H9 (cell line): ENCODE results near the gene SLC6A2. TPM values are rescaled to one million over a fixed set of nuclear protein-coding genes. Genes with fewer than 3 reads are reported as not detected.
A peak's percentile ranks its signal among the peaks of the same experiment; 100 is the strongest.

Source experiments
- DNase-seq: peaks from one replicate; pipeline ENCODE4 v3.0.0-alpha.2; 2017
- H2AFZ ChIP-seq: one replicate; pipeline ENCODE4 v1.6.1; 2013; ENCODE audit warnings: mild to moderate bottlenecking, low read length, control low read depth, moderate library complexity
- H2AK5ac ChIP-seq: 2 replicates; pipeline ENCODE4 v1.6.1; 2013; ENCODE audit warnings: low read length, control low read depth, mixed read lengths; ENCODE audit not compliant: insufficient read length
- H2BK120ac ChIP-seq: one replicate; pipeline ENCODE4 v1.6.1; 2013; ENCODE audit warnings: low read depth, mild to moderate bottlenecking, low read length, control low read depth, inconsistent platforms; ENCODE audit not compliant: poor library complexity, severe bottlenecking
- H2BK12ac ChIP-seq: 2 replicates; pipeline ENCODE4 v1.6.1; 2013; ENCODE audit warnings: low read length, control low read depth, mixed read lengths, low read depth; ENCODE audit not compliant: insufficient read length
- H2BK15ac ChIP-seq: 2 replicates; pipeline ENCODE4 v1.6.1; 2013; ENCODE audit warnings: low read depth, low read length, control low read depth
- H2BK20ac ChIP-seq: one replicate; pipeline ENCODE4 v1.6.1; 2013; ENCODE audit warnings: low read depth, mild to moderate bottlenecking, low read length, control low read depth, inconsistent platforms; ENCODE audit not compliant: poor library complexity, severe bottlenecking
- H2BK5ac ChIP-seq: 2 replicates; pipeline ENCODE4 v1.6.1; 2013; ENCODE audit warnings: low read length, control low read depth, mixed read lengths; ENCODE audit not compliant: insufficient read length
- H3K14ac ChIP-seq: 2 replicates; pipeline ENCODE4 v1.6.1; 2013; ENCODE audit warnings: low read length, control low read depth; ENCODE audit not compliant: insufficient read depth
- H3K18ac ChIP-seq: 2 replicates; pipeline ENCODE4 v1.6.1; 2013; ENCODE audit warnings: low read depth, mild to moderate bottlenecking, mixed read lengths, low read length, control low read depth; ENCODE audit not compliant: insufficient read length
- H3K23ac ChIP-seq: 2 replicates; pipeline ENCODE4 v1.6.1; 2013; ENCODE audit warnings: low read length, control low read depth, mixed read lengths, low read depth; ENCODE audit not compliant: insufficient read length
- H3K23me2 ChIP-seq: 2 replicates; pipeline ENCODE4 v1.6.1; 2013; ENCODE audit warnings: low read depth, mild to moderate bottlenecking, mixed read lengths, low read length, control low read depth; ENCODE audit not compliant: insufficient read length, poor library complexity, severe bottlenecking
- H3K27ac ChIP-seq: 2 replicates; pipeline ENCODE4 v1.5.1; 2013; ENCODE audit warnings: low read length, control low read depth, mixed read lengths, low read depth; ENCODE audit not compliant: insufficient read length
- H3K27me3 ChIP-seq: 2 replicates; pipeline ENCODE4 v1.6.1; 2013; ENCODE audit warnings: low read length, control low read depth, inconsistent platforms; ENCODE audit not compliant: insufficient read depth
- H3K4ac ChIP-seq: 2 replicates; pipeline ENCODE4 v1.6.1; 2013; ENCODE audit warnings: low read depth, mild to moderate bottlenecking, control low read depth, inconsistent platforms, low read length, moderate library complexity
- H3K4me1 ChIP-seq: 2 replicates; pipeline ENCODE4 v1.6.1; 2013; ENCODE audit warnings: low read length, control low read depth, inconsistent platforms; ENCODE audit not compliant: insufficient read depth
- H3K4me2 ChIP-seq: 2 replicates; pipeline ENCODE4 v1.6.1; 2013; ENCODE audit warnings: low read length, control low read depth, mixed read lengths; ENCODE audit not compliant: insufficient read length, insufficient read depth
- H3K56ac ChIP-seq: 2 replicates; pipeline ENCODE4 v1.6.1; 2013; ENCODE audit warnings: low read depth, mild to moderate bottlenecking, mixed read lengths, low read length, control low read depth; ENCODE audit not compliant: insufficient read length
- H3K79me1 ChIP-seq: 2 replicates; pipeline ENCODE4 v1.6.1; 2013; ENCODE audit warnings: low read depth, mild to moderate bottlenecking, moderate library complexity, low read length, control low read depth, inconsistent platforms; ENCODE audit not compliant: insufficient read depth, poor library complexity, severe bottlenecking
- H3K79me2 ChIP-seq: 2 replicates; pipeline ENCODE4 v1.6.1; 2013; ENCODE audit warnings: low read length, control low read depth, inconsistent platforms; ENCODE audit not compliant: insufficient read depth
- H3K9ac ChIP-seq: 2 replicates; pipeline ENCODE4 v1.6.1; 2013; ENCODE audit warnings: low read length, control low read depth, mixed read lengths; ENCODE audit not compliant: insufficient read length; ENCODE audit errors: extremely low read depth
- H3K9me3 ChIP-seq: one replicate; pipeline ENCODE4 v1.6.1; 2013; ENCODE audit warnings: low read depth, low read length, inconsistent platforms; ENCODE audit not compliant: control insufficient read depth
- H3T11ph ChIP-seq: one replicate; pipeline ENCODE4 v1.6.1; 2013; ENCODE audit warnings: mild to moderate bottlenecking, low read length, control low read depth, inconsistent platforms
- H4K20me1 ChIP-seq: one replicate; pipeline ENCODE4 v1.6.1; 2013; ENCODE audit not compliant: control insufficient read depth, insufficient read length, insufficient read depth
- H4K5ac ChIP-seq: 2 replicates; pipeline ENCODE4 v1.6.1; 2013; ENCODE audit warnings: low read depth, mild to moderate bottlenecking, mixed read lengths, low read length, control low read depth; ENCODE audit not compliant: insufficient read length
- H4K8ac ChIP-seq: replicated peaks from 2 replicates; pipeline ENCODE4 v1.6.1; 2013; ENCODE audit warnings: low read length, control low read depth, mixed read lengths, low read depth; ENCODE audit not compliant: insufficient read length
- H4K91ac ChIP-seq: 2 replicates; pipeline ENCODE4 v1.6.1; 2013; ENCODE audit warnings: low read depth, mild to moderate bottlenecking, moderate library complexity, mixed read lengths, low read length, control low read depth; ENCODE audit not compliant: insufficient read length
- H3K27ac Mint-ChIP-seq, 3 experiments: 2 replicates in 2 of 3; 3 replicates in 1 of 3; pipeline ENCODE4 v1.8.0; 2020 to 2021; ENCODE audit warnings: mixed read lengths in 3 of 3, mild to moderate bottlenecking in 1 of 3, moderate library complexity in 1 of 3
- H3K27me3 Mint-ChIP-seq: 2 replicates; pipeline ENCODE4 v1.8.0; 2021; ENCODE audit warnings: low read depth, mild to moderate bottlenecking, moderate library complexity, mixed read lengths
- H3K36me3 Mint-ChIP-seq, 3 experiments: 2 replicates in 2 of 3; 3 replicates in 1 of 3; pipeline ENCODE4 v1.8.0; 2020 to 2021; ENCODE audit warnings: low read depth in 3 of 3, mixed read lengths in 3 of 3; ENCODE audit not compliant: insufficient read depth in 1 of 3
- H3K4me1 Mint-ChIP-seq, 2 experiments: 2 replicates each; pipeline ENCODE4 v1.8.0; 2020; ENCODE audit warnings: mixed read lengths in 2 of 2
- H3K4me3 Mint-ChIP-seq, 2 experiments: 2 replicates in 1 of 2; 3 replicates in 1 of 2; pipeline ENCODE4 v1.8.0; 2020 to 2021; ENCODE audit warnings: mild to moderate bottlenecking in 2 of 2, mixed read lengths in 2 of 2, moderate library complexity in 1 of 2
- H3K9me3 Mint-ChIP-seq, 2 experiments: 2 replicates in 1 of 2; 3 replicates in 1 of 2; pipeline ENCODE4 v1.8.0; 2020; ENCODE audit warnings: mild to moderate bottlenecking in 2 of 2, mixed read lengths in 2 of 2, moderate library complexity in 1 of 2
- WGBS: extraction: QIAGEN DNeasy Blood & Tissue Kit; methylation state at CpG from one replicate; pipeline ENCODE4 v1.1.7; 2013; ENCODE audit warnings: missing lambda C conversion rate, low lambda C conversion rate, mixed read lengths; ENCODE audit not compliant: insufficient read length; ENCODE audit errors: extremely low coverage; 5-methylcytosine and 5-hydroxymethylcytosine counted together
- total RNA-seq: library from RNA; stranded (reverse); gene quantifications from 2 replicates; pipeline ENCODE4 v1.2.1, GENCODE V29; 2021
- TF ChIP-seq, protein P1 (sequence below): fragments of 200-600 bp; sonication (generic); conservative IDR thresholded peaks from 3 replicates; pipeline ENCODE4 v1.8.0; 2021; ENCODE audit warnings: antibody characterized with exemption, mild to moderate bottlenecking

SLC6A2 gene
- total RNA-seq, 1 experiment from 2014 or later, result 0.24 TPM

- no peak overlapping the region for H3K14ac ChIP-seq
- H2BK20ac ChIP-seq, result no peak overlapping the region
- H2BK15ac ChIP-seq, result no peak overlapping the region
- no peak overlapping the region for H3K4ac ChIP-seq
- H4K20me1 ChIP-seq, result no peaks in the 10 kb centered on the region
- no peak overlapping the region for H3K4me2 ChIP-seq
- H3K56ac ChIP-seq, result no peak overlapping the region
- no peak overlapping the region for H3K9ac ChIP-seq
- no peak overlapping the region for H2BK120ac ChIP-seq
- H2BK5ac ChIP-seq, result no peak overlapping the region
- H3K23ac ChIP-seq, result no peak overlapping the region
- H3K9me3 Mint-ChIP-seq, result no peaks in the 10 kb centered on the region; a peak in 1 of 5 replicates
- H3K27me3 ChIP-seq, result no peaks in the 10 kb centered on the region
- no peaks in the 10 kb centered on the region for H3K79me1 ChIP-seq
- H3K4me1 ChIP-seq, result no peaks in the 10 kb centered on the region; the same call in 1 of the 2 replicates
- no peaks in the 10 kb centered on the region for H3K36me3 Mint-ChIP-seq
- no peak overlapping the region for H2BK12ac ChIP-seq
- DNase-seq, result no peak
- H4K91ac ChIP-seq, result no peak overlapping the region
- no peak overlapping the region for H2AK5ac ChIP-seq
- H3K27ac Mint-ChIP-seq, result no peak overlapping the region; a peak in 1 of 7 replicates
- no peak overlapping the region for H3K4me3 Mint-ChIP-seq
- WGBS, result no CpG with 5 or more reads among the region's 10 CpGs
- H3K23me2 ChIP-seq, result no peaks in the 10 kb centered on the region
- peaks cover 13% of the 10 kb centered on the region for H3K27me3 Mint-ChIP-seq
- peak overlapping the region; percentile 33 for H4K5ac ChIP-seq
- no peaks in the 10 kb centered on the region for H3K79me2 ChIP-seq
- peaks cover 4 to 9% of the 10 kb centered on the region in 2 experiments; a peak in 3 of 4 replicates for H3K4me1 Mint-ChIP-seq
- H3K18ac ChIP-seq, result no peak overlapping the region
- TF ChIP-seq, protein P1, sequence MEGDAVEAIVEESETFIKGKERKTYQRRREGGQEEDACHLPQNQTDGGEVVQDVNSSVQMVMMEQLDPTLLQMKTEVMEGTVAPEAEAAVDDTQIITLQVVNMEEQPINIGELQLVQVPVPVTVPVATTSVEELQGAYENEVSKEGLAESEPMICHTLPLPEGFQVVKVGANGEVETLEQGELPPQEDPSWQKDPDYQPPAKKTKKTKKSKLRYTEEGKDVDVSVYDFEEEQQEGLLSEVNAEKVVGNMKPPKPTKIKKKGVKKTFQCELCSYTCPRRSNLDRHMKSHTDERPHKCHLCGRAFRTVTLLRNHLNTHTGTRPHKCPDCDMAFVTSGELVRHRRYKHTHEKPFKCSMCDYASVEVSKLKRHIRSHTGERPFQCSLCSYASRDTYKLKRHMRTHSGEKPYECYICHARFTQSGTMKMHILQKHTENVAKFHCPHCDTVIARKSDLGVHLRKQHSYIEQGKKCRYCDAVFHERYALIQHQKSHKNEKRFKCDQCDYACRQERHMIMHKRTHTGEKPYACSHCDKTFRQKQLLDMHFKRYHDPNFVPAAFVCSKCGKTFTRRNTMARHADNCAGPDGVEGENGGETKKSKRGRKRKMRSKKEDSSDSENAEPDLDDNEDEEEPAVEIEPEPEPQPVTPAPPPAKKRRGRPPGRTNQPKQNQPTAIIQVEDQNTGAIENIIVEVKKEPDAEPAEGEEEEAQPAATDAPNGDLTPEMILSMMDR, result peak; percentile 71
- no peak overlapping the region for H3T11ph ChIP-seq
- no peak overlapping the region for H4K8ac ChIP-seq
- no peak overlapping the region for H3K27ac ChIP-seq
- no peaks in the 10 kb centered on the region for H3K9me3 ChIP-seq
- no peak overlapping the region for H2AFZ ChIP-seq
These were observed 47.5 kb downstream of the SLC6A2 start for GRCh38 chr16:55703003-55704001.
